NT2/D1 (cell line): ENCODE results near the gene INSM2.

ENCODE experiments used
- SUZ12 ChIP-seq: IDR thresholded peaks from 2 replicates; pipeline ENCODE4 v1.6.1; 2011; ENCODE audit not compliant: insufficient read length, insufficient read depth; ENCODE audit errors: extremely low read depth
- ZNF274 ChIP-seq: IDR thresholded peaks from 2 replicates; pipeline ENCODE4 v1.6.1; 2011; ENCODE audit warnings: mild to moderate bottlenecking, low read depth, low read length

DNA sequence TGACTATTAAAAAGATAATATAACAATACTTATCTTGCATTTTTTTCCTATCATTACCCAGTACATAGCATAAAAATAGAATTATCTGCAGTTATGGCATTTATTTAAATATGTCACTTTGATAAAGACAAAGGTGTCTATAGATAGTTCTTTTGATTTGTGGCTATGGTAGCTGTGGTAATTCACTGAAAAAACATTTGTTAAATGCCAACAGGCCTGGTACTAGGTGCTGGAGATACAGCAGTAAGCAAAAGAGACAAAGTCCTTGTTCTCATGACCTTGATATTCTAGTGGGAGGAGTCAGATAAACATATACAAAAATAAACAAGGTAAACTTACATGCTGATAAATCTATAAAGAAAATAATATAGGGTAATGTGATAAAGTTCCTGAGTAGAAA lies 44.7 kb downstream of the INSM2 start:
- TF ChIP-seq ZNF274 (no peak), SUZ12 (no peak)
